Hepatocyte (in vitro differentiated cells): ENCODE measurements around the gene TNFAIP6.

Experiments used
- EZH2 ChIP-seq: fragments of 200-600 bp; sonication (generic); IDR thresholded peaks from 2 replicates; pipeline ENCODE4 v1.6.1; 2016; ENCODE audit warnings: antibody characterized with exemption, mild to moderate bottlenecking, borderline replicate concordance
- EZH2phosphoT487 ChIP-seq: fragments of 200-600 bp; sonication (generic); IDR thresholded peaks from one replicate; pipeline ENCODE4 v1.6.1; 2018; ENCODE audit warnings: antibody characterized with exemption, mild to moderate bottlenecking, low read depth, moderate library complexity; ENCODE audit not compliant: unreplicated experiment, severe bottlenecking
- TF ChIP-seq, protein P1 (sequence below): fragments of 200-600 bp; sonication (generic); IDR thresholded peaks from 2 replicates; pipeline ENCODE4 v1.5.1; 2016; ENCODE audit warnings: antibody characterized with exemption, mild to moderate bottlenecking; ENCODE audit not compliant: poor library complexity

GRCh38 chr2:151407281-151407680 is 49.9 kb downstream of the TNFAIP6 start:
- TF ChIP-seq, protein P1, sequence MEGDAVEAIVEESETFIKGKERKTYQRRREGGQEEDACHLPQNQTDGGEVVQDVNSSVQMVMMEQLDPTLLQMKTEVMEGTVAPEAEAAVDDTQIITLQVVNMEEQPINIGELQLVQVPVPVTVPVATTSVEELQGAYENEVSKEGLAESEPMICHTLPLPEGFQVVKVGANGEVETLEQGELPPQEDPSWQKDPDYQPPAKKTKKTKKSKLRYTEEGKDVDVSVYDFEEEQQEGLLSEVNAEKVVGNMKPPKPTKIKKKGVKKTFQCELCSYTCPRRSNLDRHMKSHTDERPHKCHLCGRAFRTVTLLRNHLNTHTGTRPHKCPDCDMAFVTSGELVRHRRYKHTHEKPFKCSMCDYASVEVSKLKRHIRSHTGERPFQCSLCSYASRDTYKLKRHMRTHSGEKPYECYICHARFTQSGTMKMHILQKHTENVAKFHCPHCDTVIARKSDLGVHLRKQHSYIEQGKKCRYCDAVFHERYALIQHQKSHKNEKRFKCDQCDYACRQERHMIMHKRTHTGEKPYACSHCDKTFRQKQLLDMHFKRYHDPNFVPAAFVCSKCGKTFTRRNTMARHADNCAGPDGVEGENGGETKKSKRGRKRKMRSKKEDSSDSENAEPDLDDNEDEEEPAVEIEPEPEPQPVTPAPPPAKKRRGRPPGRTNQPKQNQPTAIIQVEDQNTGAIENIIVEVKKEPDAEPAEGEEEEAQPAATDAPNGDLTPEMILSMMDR, result no peak
- TF ChIP-seq EZH2 (no peak), EZH2phosphoT487 (no peak)
